HG02642 (cell line): ENCODE measurements around the gene MAML2.

Experiments used
- ATAC-seq: cut with Tn5 transposase; IDR thresholded peaks from one replicate; pipeline ENCODE4 v1.9.1; 2021; ENCODE audit warnings: mild to moderate bottlenecking; ENCODE audit not compliant: unreplicated experiment, poor library complexity

The MAML2 gene

GRCh38 chr11:96063053-96063452, 279.9 kb downstream of the MAML2 start:
- no peak for ATAC-seq

DNA sequence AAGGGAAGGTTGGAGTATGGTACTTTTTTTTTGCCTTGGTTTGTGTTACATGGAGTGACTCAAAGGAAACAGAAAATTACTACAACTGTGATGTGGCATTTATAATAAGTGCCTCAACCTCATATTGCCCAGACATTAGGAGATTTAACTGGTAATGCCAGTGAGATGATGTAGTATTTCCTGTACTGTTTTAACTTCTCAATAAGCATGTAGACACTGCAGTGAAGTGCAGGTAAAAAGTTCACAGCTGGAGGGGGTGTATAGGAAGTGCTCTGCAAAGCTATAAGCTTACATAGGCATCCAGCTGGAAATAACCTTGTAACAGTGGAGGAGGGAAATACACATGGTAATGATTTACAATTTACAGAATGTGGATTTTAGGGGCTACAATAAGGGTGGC, 280.9 kb downstream of the MAML2 start:
- peak; percentile 71 for ATAC-seq

DNA sequence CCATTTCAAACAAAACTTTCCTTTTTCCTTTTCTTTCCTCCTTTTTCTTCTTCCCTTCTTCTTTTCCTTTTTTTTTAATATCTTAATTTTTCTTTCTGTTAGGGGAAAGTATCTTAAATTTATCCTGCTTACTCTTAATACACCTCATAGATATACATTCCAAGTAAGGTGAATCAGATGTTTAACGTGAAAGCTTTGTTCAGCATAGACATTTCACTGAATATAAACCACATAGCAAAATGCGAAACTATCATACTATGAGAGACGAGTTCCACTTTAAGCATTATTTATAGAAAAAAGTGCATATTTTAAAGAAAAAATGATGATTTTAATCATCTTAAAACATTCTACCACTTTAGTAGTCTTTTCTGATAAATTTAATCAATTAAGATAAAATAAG, 281.3 kb downstream of the MAML2 start:
- ATAC-seq = no peak

DNA sequence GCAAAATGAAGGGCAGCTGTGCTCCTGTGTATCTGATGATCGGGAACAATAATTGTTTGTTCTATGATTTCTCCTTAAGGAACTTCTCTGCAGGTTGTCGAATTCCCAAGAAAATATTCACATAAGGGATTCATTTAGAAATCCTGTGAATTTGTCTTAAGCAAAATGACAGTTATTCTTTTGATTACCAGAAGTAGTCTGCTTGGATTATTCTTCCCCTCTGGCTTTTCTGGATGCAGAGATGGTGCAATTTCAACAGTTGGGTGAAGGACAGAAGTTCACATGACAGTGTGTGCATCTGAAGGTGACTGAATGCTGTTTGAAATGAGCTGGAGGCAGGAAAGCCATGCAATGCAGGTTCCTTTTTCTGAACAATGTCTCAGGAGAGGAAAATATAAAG, 281.9 kb downstream of the MAML2 start:
- no peak for ATAC-seq

DNA sequence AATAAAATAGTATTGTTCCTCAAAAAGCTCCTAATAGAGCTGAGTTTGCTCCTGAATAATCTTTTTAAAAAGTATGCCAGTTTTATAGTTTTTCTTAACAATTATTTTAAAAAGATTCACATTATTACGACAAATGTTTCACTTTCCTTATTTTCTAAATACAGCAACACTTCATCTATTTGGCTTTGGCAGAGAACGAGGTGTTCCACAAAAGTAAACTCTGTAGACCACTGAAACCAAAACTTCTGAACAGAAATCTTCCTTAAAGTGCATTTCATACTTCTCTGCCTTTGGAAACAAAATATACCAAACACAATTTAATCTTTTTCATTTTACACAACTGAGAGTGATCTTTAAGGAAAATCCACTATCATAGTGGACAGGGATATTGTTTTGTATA, 285.5 kb downstream of the MAML2 start:
- ATAC-seq = no peak

GRCh38 chr11:96056576-96056975, 286.4 kb downstream of the MAML2 start:
- ATAC-seq = no peak

DNA sequence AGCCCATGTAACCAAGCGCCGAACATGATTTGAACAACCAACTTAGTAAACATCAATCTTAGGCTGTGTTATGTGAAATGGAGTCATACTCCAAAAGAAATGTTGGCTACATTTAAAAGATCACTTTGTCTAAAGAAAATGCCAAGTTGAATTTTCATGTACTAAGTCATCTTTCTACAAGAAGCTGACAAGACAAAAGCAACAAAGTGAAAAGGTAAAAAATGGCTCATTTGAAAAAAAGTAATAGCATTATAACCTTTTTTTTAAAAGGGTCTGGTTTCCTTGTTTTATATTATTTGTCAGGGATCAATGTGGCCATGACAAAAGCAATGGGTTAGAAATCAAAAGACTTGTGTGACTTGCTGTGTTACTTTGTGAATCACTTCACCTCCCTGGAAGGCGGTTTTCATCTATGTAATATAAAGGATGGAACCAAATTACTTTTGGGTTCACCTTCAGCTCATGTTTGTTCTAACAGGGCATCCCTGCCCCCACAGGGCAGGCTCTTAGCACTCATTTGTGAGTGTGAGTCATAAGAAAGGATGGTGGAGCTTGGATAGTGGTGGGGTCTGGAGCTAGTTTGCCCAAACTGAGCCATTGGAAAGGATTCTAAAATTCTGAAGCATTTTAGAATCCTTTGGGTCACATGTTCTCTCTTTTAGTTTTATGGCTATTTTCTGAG, 287.1 kb downstream of the MAML2 start:
- no peak for ATAC-seq

GRCh38 chr11:96054870-96055705, 287.9 kb downstream of the MAML2 start:
- no peak for ATAC-seq

GRCh38 chr11:96052921-96053651, 289.9 kb downstream of the MAML2 start:
- no peak for ATAC-seq

DNA sequence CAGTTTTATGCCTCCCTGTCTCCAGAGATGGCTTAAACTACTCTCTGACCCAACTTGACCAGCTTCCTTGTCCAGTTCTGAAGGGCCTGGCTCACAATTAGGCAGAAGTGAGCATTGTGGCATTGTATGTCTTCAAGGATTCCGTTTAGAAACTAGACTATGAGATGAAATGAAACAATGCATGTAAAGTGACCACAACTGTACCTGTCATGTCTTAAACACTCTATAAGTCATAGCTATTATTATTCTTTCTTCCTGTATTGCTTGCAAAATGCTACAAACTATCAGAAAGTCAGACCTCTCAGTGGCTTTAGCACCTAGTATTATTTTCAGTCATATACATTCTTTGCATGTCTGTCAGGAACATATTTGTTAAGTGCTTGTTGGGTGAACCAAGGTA, 291.2 kb downstream of the MAML2 start:
- ATAC-seq = peak; percentile 86

GRCh38 chr11:96050435-96051182, 292.4 kb downstream of the MAML2 start:
- ATAC-seq = no peak

- ATAC-seq = no peak
Observed at GRCh38 chr11:96049426-96049825, 293.6 kb downstream of the MAML2 start.

GRCh38 chr11:96045622-96046456, 297.2 kb downstream of the MAML2 start:
- no peak for ATAC-seq

- ATAC-seq = no peak
Observed at GRCh38 chr11:96044747-96045146, 298.2 kb downstream of the MAML2 start.

- no peak for ATAC-seq
Observed at GRCh38 chr11:96044311-96044710, 298.7 kb downstream of the MAML2 start.

DNA sequence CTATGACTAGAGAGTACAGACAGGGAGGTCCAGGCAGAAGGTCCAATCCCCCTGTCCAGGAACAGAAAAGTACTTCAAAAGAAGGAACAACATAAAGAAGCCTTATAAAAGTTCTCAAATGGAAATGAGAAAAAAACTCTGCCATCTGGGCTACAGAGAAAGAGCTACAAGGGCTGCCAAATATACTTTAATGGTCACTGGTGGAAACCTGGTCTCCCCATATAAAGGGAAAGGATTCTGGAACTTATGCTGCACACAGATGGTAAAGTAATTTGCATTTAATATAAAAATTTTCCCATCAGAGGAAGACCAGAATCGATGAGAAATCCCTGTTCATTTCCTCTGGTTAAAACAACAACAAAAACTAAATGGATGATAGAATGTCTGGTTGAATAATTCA, 299.7 kb downstream of the MAML2 start:
- no peak for ATAC-seq

DNA sequence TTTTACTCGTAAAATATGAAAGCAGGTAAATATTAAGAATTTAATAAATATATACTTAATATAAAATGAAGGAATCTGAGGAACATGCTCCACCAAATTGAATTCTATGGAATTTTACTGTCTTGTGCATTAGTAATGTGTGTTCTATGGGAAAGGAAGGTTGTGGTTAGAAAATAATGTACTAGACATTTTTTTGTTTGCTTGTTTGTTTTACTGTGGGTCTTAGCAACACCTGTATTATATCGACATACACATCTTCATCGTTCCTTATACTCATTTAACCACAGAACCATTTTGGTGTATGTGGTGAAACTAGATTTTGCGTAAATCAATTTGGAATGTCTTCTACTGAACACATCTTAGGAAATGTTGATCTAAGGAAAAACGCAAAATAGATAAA, 304.9 kb downstream of the MAML2 start:
- no peak for ATAC-seq

DNA sequence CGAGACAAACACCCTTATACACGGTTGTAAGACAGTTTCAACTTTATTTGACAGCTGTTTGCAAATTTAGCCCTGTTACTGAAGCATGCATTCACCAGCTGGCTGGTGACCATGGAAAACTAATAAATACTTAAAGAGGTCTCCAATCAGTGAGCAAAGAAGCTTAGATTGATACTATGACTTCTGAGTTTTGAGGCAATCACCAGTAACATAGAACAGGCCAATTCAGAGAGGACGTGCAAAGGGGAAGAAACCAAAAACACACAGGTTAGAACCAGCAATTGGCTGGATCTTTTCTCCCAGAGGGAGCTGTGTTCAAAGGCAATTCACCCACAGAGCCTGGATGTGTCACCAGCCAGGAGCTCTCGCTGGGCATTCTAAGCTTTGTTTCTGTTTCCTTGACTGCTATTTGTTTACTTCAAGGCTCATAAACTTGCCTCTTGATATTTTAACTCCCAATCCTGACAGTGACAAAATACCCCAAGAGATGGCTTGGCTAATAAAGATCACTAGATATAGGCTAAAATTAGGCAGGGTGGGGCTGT, 305.5 kb downstream of the MAML2 start:
- ATAC-seq = no peak

DNA sequence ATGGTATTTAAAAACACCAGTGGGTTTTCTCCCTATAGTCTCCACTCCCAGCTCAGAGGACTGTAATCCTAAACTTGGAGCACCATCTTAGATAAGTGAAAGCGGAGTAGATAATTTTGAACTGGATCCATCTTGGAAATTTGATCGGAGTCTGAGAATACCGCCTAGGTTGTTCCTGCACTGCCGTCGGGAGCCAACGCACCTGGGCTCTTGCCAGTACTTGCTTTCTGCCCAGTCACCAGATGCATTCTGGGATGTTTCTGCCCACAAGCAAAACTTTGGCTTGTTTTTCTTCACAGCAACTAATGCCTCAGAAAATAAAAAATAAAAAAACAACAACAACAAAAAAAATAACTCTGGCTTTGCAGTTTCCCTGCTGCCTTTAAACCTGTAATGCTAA, 306.1 kb downstream of the MAML2 start:
- no peak for ATAC-seq
